A549 (cell line): ENCODE data around the gene C1orf105. TPM values are rescaled to one million over a fixed set of nuclear protein-coding genes. Genes with fewer than 3 reads are reported as not detected.

ENCODE experiments used
- ATAC-seq, 2 experiments: fragments of 200-7000 bp in 1 of 2; fragments of >200 bp in 1 of 2; cut with Nextera tagmentation in 1 of 2; cut with Tn5 transposase in 1 of 2; 3 replicates each; pipeline versions ENCODE4 v1.8.0 to v1.9.1; 2018 to 2020; ENCODE audit warnings: mild to moderate bottlenecking in 1 of 2, moderate library complexity in 1 of 2
- CTCF ChIA-PET: fragments of 300-600 bp; sonication (Branson Sonifier 250); formaldehyde crosslinking; extraction: SDS; loops from one replicate; lab custom pipeline; 2021; ENCODE audit warnings: antibody characterized with exemption, inconsistent platforms; lab: Yijun Ruan, JAX
- POLR2A ChIA-PET: fragments of 350-600 bp; formaldehyde crosslinking; extraction: SDS; loops from one replicate; lab custom pipeline; 2021; ENCODE audit warnings: antibody characterized with exemption, inconsistent platforms; lab: Yijun Ruan, JAX
- DNase-seq, 2 experiments: peaks; one replicate each; pipeline versions ENCODE4 v3.0.0 to v3.0.0-alpha.2; 2011 to 2016; ENCODE audit warnings: low read depth in 1 of 2, low spot score in 1 of 2
- FAIRE-seq: peaks from 2 replicates; lab custom pipeline; 2011; peaks lifted over from hg19 to GRCh38; lab: Jason Lieb, UNC
- H3K27ac ChIP-seq, 2 experiments: fragments of >200 bp; sonication (Bioruptor Twin); formaldehyde crosslinking; 3 replicates each; pipeline ENCODE4 v1.5.1; 2016 to 2017
- H3K4me1 ChIP-seq: fragments of >200 bp; sonication (Bioruptor Twin); formaldehyde crosslinking; 3 replicates; pipeline ENCODE4 v1.6.1; 2016
- H3K4me2 ChIP-seq: fragments of >200 bp; sonication (Bioruptor Twin); formaldehyde crosslinking; 3 replicates; pipeline ENCODE4 v1.6.1; 2016
- H3K4me3 ChIP-seq: fragments of >200 bp; sonication (Bioruptor Twin); formaldehyde crosslinking; 3 replicates; pipeline ENCODE4 v1.5.1; 2016
- H3K9me3 ChIP-seq: fragments of >200 bp; sonication (Bioruptor Twin); formaldehyde crosslinking; 3 replicates; pipeline ENCODE4 v1.6.1; 2016
- CBX2 ChIP-seq: fragments of 200-600 bp; sonication (generic); IDR thresholded peaks from 2 replicates; pipeline ENCODE4 v1.6.1; 2016; ENCODE audit warnings: low read depth, mild to moderate bottlenecking, borderline replicate concordance
- CHD2 ChIP-seq: fragments of 150-350 bp; IDR thresholded peaks from 2 replicates; pipeline ENCODE4 v1.6.1; 2014; ENCODE audit warnings: low read length; ENCODE audit not compliant: partially characterized antibody
- EHF ChIP-seq: fragments of 250-450 bp; sonication (Bioruptor Pico); IDR thresholded peaks from 2 replicates; pipeline ENCODE4 v1.5.0; 2020; ENCODE audit warnings: mild to moderate bottlenecking
- EP300 ChIP-seq, 2 experiments: fragments of >200 bp; sonication (Bioruptor Twin); formaldehyde crosslinking; IDR thresholded peaks; 2 replicates in 1 of 2; 3 replicates in 1 of 2; pipeline ENCODE4 v1.6.1; 2016 to 2017
- ESRRA ChIP-seq: fragments of 150-350 bp; IDR thresholded peaks from 2 replicates; pipeline ENCODE4 v1.6.1; 2014; ENCODE audit warnings: mild to moderate bottlenecking, low read length, borderline replicate concordance
- FOSB ChIP-seq: fragments of 250-450 bp; sonication (Bioruptor Pico); IDR thresholded peaks from 2 replicates; pipeline ENCODE4 v1.5.0; 2020; ENCODE audit warnings: mild to moderate bottlenecking, moderate library complexity
- FOSL2 ChIP-seq, 2 experiments: fragments of 450-650 bp in 1 of 2; fragments of >200 bp in 1 of 2; sonication (Bioruptor Twin) in 1 of 2; formaldehyde crosslinking; IDR thresholded peaks; 2 replicates each; pipeline versions ENCODE4 v1.5.0 to v1.6.1; 2016 to 2020; ENCODE audit warnings: mild to moderate bottlenecking in 1 of 2, moderate library complexity in 1 of 2
- HEYL ChIP-seq: fragments of 250-450 bp; sonication (Bioruptor Pico); IDR thresholded peaks from 2 replicates; pipeline ENCODE4 v1.8.0; 2021; ENCODE audit warnings: mild to moderate bottlenecking, moderate library complexity
- HOXA7 ChIP-seq: fragments of 250-450 bp; sonication (Bioruptor Pico); IDR thresholded peaks from 2 replicates; pipeline ENCODE4 v1.5.0; 2020; ENCODE audit warnings: mild to moderate bottlenecking, moderate library complexity
- HOXB13 ChIP-seq: fragments of 250-450 bp; sonication (Bioruptor Pico); IDR thresholded peaks from 2 replicates; pipeline ENCODE4 v1.5.0; 2020; ENCODE audit warnings: low read depth, mild to moderate bottlenecking, moderate library complexity
- HOXB5 ChIP-seq: fragments of 250-450 bp; sonication (Bioruptor Pico); IDR thresholded peaks from 2 replicates; pipeline ENCODE4 v1.5.0; 2020; ENCODE audit warnings: mild to moderate bottlenecking, moderate library complexity
- KDM1A ChIP-seq: fragments of 200-600 bp; sonication (generic); IDR thresholded peaks from 2 replicates; pipeline ENCODE4 v1.6.1; 2016; ENCODE audit warnings: low read depth, mild to moderate bottlenecking
- MAZ ChIP-seq: fragments of 150-350 bp; IDR thresholded peaks from 2 replicates; pipeline ENCODE4 v1.6.1; 2014; ENCODE audit warnings: antibody characterized with exemption, low read depth, low read length, borderline replicate concordance
- NR3C1 ChIP-seq: fragments of >200 bp; sonication (Bioruptor Twin); formaldehyde crosslinking; IDR thresholded peaks from 3 replicates; pipeline ENCODE4 v1.6.1; 2017
- PHF8 ChIP-seq: fragments of 200-600 bp; sonication (generic); IDR thresholded peaks from 2 replicates; pipeline ENCODE4 v1.6.1; 2016; ENCODE audit warnings: low read depth, mild to moderate bottlenecking, antibody characterized with exemption, moderate library complexity, borderline replicate concordance
- POLR2AphosphoS2 ChIP-seq: conservative IDR thresholded peaks from 2 replicates; pipeline ENCODE4 v1.6.1; 2012; ENCODE audit warnings: low read length, improper control_type of control experiment, inconsistent platforms
- RARB ChIP-seq: fragments of 250-450 bp; sonication (Bioruptor Pico); IDR thresholded peaks from 2 replicates; pipeline ENCODE4 v1.8.0; 2021; ENCODE audit warnings: mild to moderate bottlenecking, moderate library complexity
- SMC3 ChIP-seq: fragments of >200 bp; sonication (Bioruptor Twin); formaldehyde crosslinking; IDR thresholded peaks from 3 replicates; pipeline ENCODE4 v1.6.1; 2018; ENCODE audit warnings: inconsistent platforms
- SREBF2 ChIP-seq: fragments of 450-650 bp; IDR thresholded peaks from 2 replicates; pipeline ENCODE4 v1.6.1; 2014; ENCODE audit warnings: mild to moderate bottlenecking, moderate library complexity
- ZNF302 ChIP-seq: fragments of 250-450 bp; sonication (Bioruptor Pico); IDR thresholded peaks from 2 replicates; pipeline ENCODE4 v1.9.0; 2021; ENCODE audit warnings: inconsistent platforms, mild to moderate bottlenecking, moderate library complexity
- ZSCAN20 ChIP-seq: fragments of 250-450 bp; sonication (Bioruptor Pico); IDR thresholded peaks from 2 replicates; pipeline ENCODE4 v1.8.0; 2022; ENCODE audit warnings: mild to moderate bottlenecking, moderate library complexity
- WGBS: methylation state at CpG from one replicate; pipeline ENCODE4 v1.1.6; 2017; ENCODE audit errors: missing lambda C conversion rate; 5-methylcytosine and 5-hydroxymethylcytosine counted together
- polyA plus RNA-seq, 4 experiments: library from polyadenylated mRNA; depleted of rRNA in 3 of 4; stranded (reverse); fragments of >200 nt; fragmentation: RNase III in 1 of 4; extraction: RNeasy Plus Mini Kit Qiagen cat#74134 plus additional on column Dnase treatment in 1 of 4; gene quantifications; 2 replicates in 3 of 4; 3 replicates in 1 of 4; pipeline ENCODE4 v1.2.3, GENCODE V29; 2011 to 2017
- TF ChIP-seq, protein P1 (sequence below): fragments of 250-450 bp; sonication (Bioruptor Pico); IDR thresholded peaks from 2 replicates; pipeline ENCODE4 v1.5.0; 2021; ENCODE audit warnings: mild to moderate bottlenecking, moderate library complexity, borderline replicate concordance

Gene C1orf105
- polyA plus RNA-seq, 2 of the 4 experiments (the other 2 are of a cell fraction): 0.40 TPM; not detected in 1

DNA sequence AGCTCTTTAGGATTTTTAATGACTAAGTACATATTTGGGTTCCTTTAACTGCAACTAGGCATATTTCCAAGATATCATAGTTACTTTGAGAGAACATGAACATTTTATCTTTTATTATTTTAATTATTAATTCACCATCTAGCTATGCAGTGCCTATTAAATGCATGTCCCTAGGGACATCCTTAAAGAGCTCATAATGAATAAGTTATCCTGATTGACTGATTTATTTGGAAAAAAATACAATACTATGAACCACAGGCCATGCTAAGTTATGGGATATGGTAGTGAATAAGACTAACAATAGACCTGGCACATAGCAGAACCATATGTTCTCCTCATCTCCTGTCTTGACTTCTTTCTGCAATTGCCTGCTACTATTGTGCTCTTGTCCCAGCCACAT is 16.4 kb upstream of the C1orf105 start:
- H3K4me1 ChIP-seq: peaks cover 12% of the 10 kb centered on the region
- POLR2A ChIA-PET: no interaction called here
- DNase-seq (no peak), FAIRE-seq (no peak), ATAC-seq (no peak)
- TF ChIP-seq NR3C1: no peak
- no peak for TF ChIP-seq HOXB5 (CRISPR knock-in tag)
- TF ChIP-seq ZSCAN20 (CRISPR knock-in tag): no peak
- TF ChIP-seq HOXB13: no peak
- TF ChIP-seq KDM1A: no peak
- CTCF ChIA-PET: interaction anchor here (0.9 to 3.2 kb wide), 8 partner anchors 9 to 419 kb away, joined by 3 to 11 read pairs (median 4); no protein-coding TSS in a partner anchor
- H3K27ac ChIP-seq: no peak overlapping the region
- H3K4me3 ChIP-seq: no peak overlapping the region
- H3K4me2 ChIP-seq: no peak overlapping the region
- H3K9me3 ChIP-seq: no peaks in the 10 kb centered on the region

DNA sequence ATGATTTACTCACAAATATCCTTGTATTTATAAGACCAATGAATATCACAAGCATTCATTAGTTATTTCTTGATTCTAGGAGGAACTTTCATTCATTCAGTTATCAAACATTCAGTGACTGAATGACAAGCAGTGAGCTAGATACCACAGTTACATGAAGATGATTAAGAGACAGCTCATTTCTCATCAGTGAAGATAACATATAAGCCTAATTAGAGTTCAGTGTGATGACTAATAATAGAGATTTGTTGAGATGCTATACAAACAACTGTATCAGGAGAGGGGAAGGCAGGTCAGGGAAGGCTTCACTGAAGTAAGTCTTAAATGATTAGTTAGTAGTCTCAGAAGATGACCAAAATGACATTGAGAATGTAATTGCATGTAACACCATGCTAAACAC is 14.6 kb upstream of the C1orf105 start:
- CTCF ChIA-PET: interaction anchor here (1.1 to 3.2 kb wide), 3 partner anchors 22 to 403 kb away, joined by 3 to 11 read pairs (median 8); no protein-coding TSS in a partner anchor
- POLR2A ChIA-PET: no interaction called here

DNA sequence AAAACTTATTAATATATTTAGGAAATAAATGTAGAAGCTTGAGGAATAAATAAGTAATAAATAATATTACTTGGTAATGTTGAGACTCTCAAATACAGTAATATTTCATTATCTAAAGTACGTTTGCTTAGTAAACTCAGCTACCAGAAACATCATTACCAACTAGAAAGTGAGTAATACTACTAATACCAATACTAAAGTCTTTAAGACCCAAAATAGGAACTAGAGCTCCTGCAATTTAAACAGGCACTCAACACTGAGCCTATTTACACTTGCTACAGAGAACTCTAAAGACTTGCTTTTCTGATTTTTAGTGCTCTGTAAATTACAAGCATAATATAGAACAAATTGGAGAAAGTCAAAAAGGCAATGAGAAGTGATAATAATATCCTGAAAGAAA is 13.5 kb upstream of the C1orf105 start:
- CTCF ChIA-PET: no interaction called here
- no peaks in the 10 kb centered on the region for H3K9me3 ChIP-seq

More for the DNA sequence above, 14.6 kb upstream of the C1orf105 start:
- H3K4me3 ChIP-seq: no peak overlapping the region
- no peak overlapping the region for H3K27ac ChIP-seq
- no peaks in the 10 kb centered on the region for H3K9me3 ChIP-seq
- DNase-seq (no peak), FAIRE-seq (no peak), ATAC-seq (no peak)
- no peak overlapping the region for H3K4me2 ChIP-seq
- H3K4me1 ChIP-seq: no peaks in the 10 kb centered on the region
- TF ChIP-seq EHF: no peak
- TF ChIP-seq POLR2AphosphoS2: no peak
- no peak for TF ChIP-seq FOSL2 (IDR thresholded peaks at IDR 0.05)
- no peak for TF ChIP-seq FOSL2 (CRISPR knock-in tag; IDR thresholded peaks at IDR 0.05)
- TF ChIP-seq PHF8: no peak
- TF ChIP-seq, protein P1, sequence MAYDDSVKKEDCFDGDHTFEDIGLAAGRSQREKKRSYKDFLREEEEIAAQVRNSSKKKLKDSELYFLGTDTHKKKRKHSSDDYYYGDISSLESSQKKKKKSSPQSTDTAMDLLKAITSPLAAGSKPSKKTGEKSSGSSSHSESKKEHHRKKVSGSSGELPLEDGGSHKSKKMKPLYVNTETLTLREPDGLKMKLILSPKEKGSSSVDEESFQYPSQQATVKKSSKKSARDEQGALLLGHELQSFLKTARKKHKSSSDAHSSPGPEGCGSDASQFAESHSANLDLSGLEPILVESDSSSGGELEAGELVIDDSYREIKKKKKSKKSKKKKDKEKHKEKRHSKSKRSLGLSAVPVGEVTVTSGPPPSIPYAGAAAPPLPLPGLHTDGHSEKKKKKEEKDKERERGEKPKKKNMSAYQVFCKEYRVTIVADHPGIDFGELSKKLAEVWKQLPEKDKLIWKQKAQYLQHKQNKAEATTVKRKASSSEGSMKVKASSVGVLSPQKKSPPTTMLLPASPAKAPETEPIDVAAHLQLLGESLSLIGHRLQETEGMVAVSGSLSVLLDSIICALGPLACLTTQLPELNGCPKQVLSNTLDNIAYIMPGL (CRISPR knock-in tag): no peak
- no peak for TF ChIP-seq SREBF2
- TF ChIP-seq NR3C1: no peak
- TF ChIP-seq ZNF302: no peak
- no peak for TF ChIP-seq HEYL (CRISPR knock-in tag)
- no peak for TF ChIP-seq FOSB (CRISPR knock-in tag)
- TF ChIP-seq RARB (CRISPR knock-in tag): no peak
- no peak for TF ChIP-seq CHD2
- no peak for TF ChIP-seq ZSCAN20 (CRISPR knock-in tag)
- TF ChIP-seq EP300 (IDR thresholded peaks at IDR 0.05): no peak
- no peak for TF ChIP-seq HOXA7 (CRISPR knock-in tag)
- TF ChIP-seq MAZ: no peak
- no peak for TF ChIP-seq SMC3
- TF ChIP-seq CBX2: no peak
- TF ChIP-seq ESRRA: no peak

More for the DNA sequence above, 13.5 kb upstream of the C1orf105 start:
- Histone ChIP-seq H3K4me2 (no peak overlapping the region), H3K27ac (no peak overlapping the region), H3K4me1 (no peaks in the 10 kb centered on the region), H3K4me3 (no peak overlapping the region)
- POLR2A ChIA-PET: interaction anchor here (0.6 kb wide), 1 partner anchor 1326 kb away, joined by 7 read pairs; no protein-coding TSS in a partner anchor
- FAIRE-seq: no peak
- DNase-seq: no peak
- WGBS: 76% methylated on average over 1 of the region's 1 CpG
- ATAC-seq: no peak
- no peak for TF ChIP-seq POLR2AphosphoS2
